Fibroblast of mammary gland (primary cell): ENCODE measurements around the gene SMIM23.

Experiments used
- DNase-seq: peaks from one replicate; pipeline ENCODE4 v3.0.0-alpha.2; 2010; ENCODE audit warnings: low read depth
- H3K4me3 ChIP-seq: 2 replicates; pipeline ENCODE4 v1.5.1; 2011; ENCODE audit warnings: low read depth, mild to moderate bottlenecking, low read length, moderate library complexity; ENCODE audit not compliant: control insufficient read depth
- CTCF ChIP-seq: conservative IDR thresholded peaks from 2 replicates; pipeline ENCODE4 v1.5.1; 2011; ENCODE audit warnings: low read depth, low read length, inconsistent platforms; ENCODE audit not compliant: control insufficient read depth, insufficient read depth

Gene SMIM23

GRCh38 chr5:171785517-171785916, at the start of gene SMIM23:
Gene SMIM23, plus strand, starts transcription at chr5:171785817. Its CDS starts 55 bp downstream, at chr5:171785872.
- no peak within 1 kb of the TSS for H3K4me3 ChIP-seq
- no peak for TF ChIP-seq CTCF
- DNase-seq, result no peak

GRCh38 chr5:171736976-171737891, 48.4 kb upstream of the SMIM23 start:
- DNase-seq, result peak; percentile 30
- TF ChIP-seq CTCF, result no peak
- H3K4me3 ChIP-seq, result no peak overlapping the region

DNA sequence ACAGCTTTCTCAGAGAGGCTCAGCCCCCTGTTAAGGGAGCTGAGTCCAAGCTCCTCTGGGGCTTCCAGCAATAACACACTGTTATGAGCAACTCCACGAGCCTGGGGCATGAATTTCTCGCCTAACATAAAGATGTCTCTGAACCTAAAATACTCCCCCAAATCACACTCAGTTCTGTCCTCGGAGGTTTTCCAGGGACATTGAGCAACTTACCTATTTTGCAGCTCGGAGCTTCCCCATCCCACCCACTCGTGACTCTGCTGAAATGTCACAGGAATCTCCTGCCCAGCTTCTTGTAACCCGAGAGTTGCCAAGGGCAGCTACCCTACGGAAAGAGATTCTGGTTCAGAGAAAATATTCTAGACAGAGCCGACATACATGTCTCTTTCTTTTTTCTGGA, 47.1 kb upstream of the SMIM23 start:
- DNase-seq, result no peak
- H3K4me3 ChIP-seq, result no peak overlapping the region
- no peak for TF ChIP-seq CTCF

GRCh38 chr5:171739271-171739670, 46.3 kb upstream of the SMIM23 start:
- no peak for TF ChIP-seq CTCF
- no peak for DNase-seq
- no peak overlapping the region for H3K4me3 ChIP-seq

DNA sequence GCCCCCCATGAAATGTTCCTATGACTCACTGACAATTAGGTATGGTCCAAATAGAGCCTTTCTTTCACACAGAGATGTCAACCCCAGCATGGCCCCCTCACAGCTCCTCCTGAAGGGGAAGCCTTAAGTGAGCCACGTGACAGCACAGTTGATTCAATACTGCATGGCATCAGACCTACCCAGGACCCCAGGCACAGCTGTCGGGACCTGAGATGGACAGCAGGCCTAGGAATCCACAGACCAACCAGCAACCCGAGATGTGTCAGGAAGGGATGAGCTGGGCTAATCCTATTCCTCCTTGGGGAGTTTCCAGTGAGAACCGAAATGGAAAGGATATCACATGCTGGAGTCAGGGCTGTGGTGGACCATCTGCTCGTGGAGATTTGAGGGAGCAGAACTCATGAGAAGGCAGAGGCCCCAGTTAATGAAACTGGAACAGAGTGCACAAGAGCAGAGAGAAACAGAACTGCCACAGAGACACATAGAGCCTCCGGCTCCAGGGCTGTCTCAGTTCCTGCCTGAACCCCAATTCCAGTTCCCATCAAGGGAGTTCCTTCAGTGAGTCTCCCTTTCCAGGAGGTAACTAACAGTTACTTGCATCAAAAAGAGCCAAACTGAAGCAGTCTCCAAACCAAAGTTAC, 42.1 kb upstream of the SMIM23 start:
- peak; percentile 38 for DNase-seq
- no peak overlapping the region for H3K4me3 ChIP-seq
- no peak for TF ChIP-seq CTCF

GRCh38 chr5:171744264-171744663, 41.4 kb upstream of the SMIM23 start:
- peak; percentile 44 for DNase-seq
- no peak overlapping the region for H3K4me3 ChIP-seq
- no peak for TF ChIP-seq CTCF
